Right kidney (tissue), 9 donors: ENCODE data around the gene BIRC5.
A peak's percentile ranks its signal among the peaks of the same experiment; 100 is the strongest.
"Not testable (repeated sequence)": the region's sequence is repeated elsewhere in the genome, so short reads cannot be mapped to it uniquely, and the experiment has no call there.

ENCODE experiments used
- DNase-seq: peaks from one replicate; pipeline ENCODE4 v3.0.0-alpha.2; 2016
- long read RNA-seq, 8 donors: transcript quantifications; one replicate each; lab custom pipeline, GENCODE V29; 2026

The BIRC5 gene
- long read RNA-seq, donor 1, transcript BIRC5-202 (4 exons, 2,630 nt): major isoform, 18 of 24 reads
- long read RNA-seq, donor 1, partial matches to known transcripts: 0 of 24 reads
- long read RNA-seq, donor 1, other reads (novel, unspliced or antisense): 0 of 24 reads
- long read RNA-seq, donor 2, transcript BIRC5-202 (4 exons, 2,630 nt): major isoform, 14 of 19 reads
- long read RNA-seq, donor 2, partial matches to known transcripts: 0 of 19 reads
- long read RNA-seq, donor 2, other reads (novel, unspliced or antisense): 0 of 19 reads
- long read RNA-seq, donor 3, transcript BIRC5-202 (4 exons, 2,630 nt): major isoform, 9 of 12 reads
- long read RNA-seq, donor 3, partial matches to known transcripts: 0 of 12 reads
- long read RNA-seq, donor 3, other reads (novel, unspliced or antisense): 0 of 12 reads
- long read RNA-seq, donor 4, transcript BIRC5-202 (4 exons, 2,630 nt): major isoform, 16 of 20 reads
- long read RNA-seq, donor 4, partial matches to known transcripts: 0 of 20 reads
- long read RNA-seq, donor 4, other reads (novel, unspliced or antisense): 0 of 20 reads
- long read RNA-seq, donor 5, transcript BIRC5-202 (4 exons, 2,630 nt): major isoform, 24 of 34 reads
- long read RNA-seq, donor 5, partial matches to known transcripts: 0 of 34 reads
- long read RNA-seq, donor 5, other reads (novel, unspliced or antisense): 0 of 34 reads
- long read RNA-seq, donor 6, transcript BIRC5-202 (4 exons, 2,630 nt): major isoform, 16 of 19 reads
- long read RNA-seq, donor 6, partial matches to known transcripts: 0 of 19 reads
- long read RNA-seq, donor 6, other reads (novel, unspliced or antisense): 0 of 19 reads
- long read RNA-seq, donor 7: 0 reads
- long read RNA-seq, donor 8, transcript BIRC5-202 (4 exons, 2,630 nt): major isoform, 14 of 15 reads
- long read RNA-seq, donor 8, partial matches to known transcripts: 0 of 15 reads
- long read RNA-seq, donor 8, other reads (novel, unspliced or antisense): 0 of 15 reads

- peak; percentile 81 for DNase-seq
Observed at GRCh38 chr17:78214016-78214705, at the start of gene BIRC5. BIRC5 (plus strand) TSS chr17:78214253; CDS start chr17:78214317, 64 bp downstream.

DNA sequence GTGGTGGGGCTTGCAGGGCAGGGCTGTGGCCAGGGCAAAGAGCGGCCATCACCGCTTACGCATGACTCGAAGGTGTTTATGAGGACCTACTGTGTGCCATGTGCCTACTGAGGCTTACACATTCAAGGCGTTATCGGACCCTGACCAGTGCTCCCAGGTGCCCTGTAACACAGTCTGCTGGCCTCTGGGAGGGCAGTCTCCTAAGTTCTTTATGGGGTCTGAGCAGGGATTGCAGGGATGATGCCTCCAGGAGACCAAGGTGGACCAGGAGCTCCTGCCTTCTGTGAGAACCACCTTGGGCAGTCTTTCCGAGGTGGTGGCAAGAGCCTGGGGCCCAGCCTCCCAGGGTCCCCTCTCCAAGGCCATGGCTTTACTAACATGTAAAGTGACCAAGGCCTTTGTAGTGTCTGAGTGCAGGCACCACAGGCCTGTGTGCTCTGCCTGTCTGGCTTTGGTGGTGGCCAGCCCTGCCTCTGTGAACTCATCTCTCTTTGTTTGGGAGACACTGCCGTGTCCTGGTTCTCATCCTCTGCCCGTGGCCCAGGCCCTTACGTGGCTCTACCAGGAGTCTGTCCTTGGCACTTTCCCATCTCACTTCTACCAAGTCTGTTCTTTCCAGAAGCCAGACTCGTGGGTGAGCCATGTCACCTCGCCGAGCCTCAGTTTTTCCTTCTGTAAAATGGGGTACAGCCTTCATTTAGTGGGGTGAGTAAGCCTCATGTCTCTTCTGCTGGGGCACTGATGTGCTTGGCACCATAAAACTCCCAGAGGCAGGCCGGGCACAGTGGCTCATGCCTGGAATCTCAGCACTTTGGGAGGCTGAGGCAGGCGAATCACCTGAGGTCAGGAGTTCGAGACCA lies 49.1 kb upstream of the BIRC5 start:
- DNase-seq: no peak

DNA sequence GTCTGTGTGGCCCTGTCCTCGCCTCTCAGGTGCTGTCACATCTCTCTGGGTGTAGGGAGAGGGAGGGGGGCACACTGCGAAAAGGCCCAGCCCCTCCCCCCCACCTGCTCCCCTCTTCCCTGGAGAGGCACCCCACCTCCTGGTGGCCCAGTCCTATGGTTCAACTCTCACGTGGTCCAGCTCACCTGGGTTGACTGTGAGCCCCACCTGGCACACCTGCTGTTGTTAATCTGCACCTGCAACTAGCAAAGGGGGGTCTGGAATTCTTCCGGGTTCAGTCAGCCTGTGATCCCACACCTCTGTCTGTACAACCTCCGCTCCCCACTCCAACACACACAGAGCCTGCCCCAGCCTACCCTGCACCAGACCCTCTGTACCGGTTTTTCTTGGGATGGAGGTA lies 47.6 kb upstream of the BIRC5 start:
- no peak for DNase-seq

GRCh38 chr17:78168242-78168902 lies 45.7 kb upstream of the BIRC5 start, which contains the start of gene SYNGR2:
SYNGR2 (plus strand) TSS chr17:78168581; CDS start chr17:78168617, 36 bp downstream.
- peak; percentile 86 for DNase-seq

- DNase-seq: peak; percentile 56
Observed at GRCh38 chr17:78168903-78169793, 44.9 kb upstream of the BIRC5 start.

DNA sequence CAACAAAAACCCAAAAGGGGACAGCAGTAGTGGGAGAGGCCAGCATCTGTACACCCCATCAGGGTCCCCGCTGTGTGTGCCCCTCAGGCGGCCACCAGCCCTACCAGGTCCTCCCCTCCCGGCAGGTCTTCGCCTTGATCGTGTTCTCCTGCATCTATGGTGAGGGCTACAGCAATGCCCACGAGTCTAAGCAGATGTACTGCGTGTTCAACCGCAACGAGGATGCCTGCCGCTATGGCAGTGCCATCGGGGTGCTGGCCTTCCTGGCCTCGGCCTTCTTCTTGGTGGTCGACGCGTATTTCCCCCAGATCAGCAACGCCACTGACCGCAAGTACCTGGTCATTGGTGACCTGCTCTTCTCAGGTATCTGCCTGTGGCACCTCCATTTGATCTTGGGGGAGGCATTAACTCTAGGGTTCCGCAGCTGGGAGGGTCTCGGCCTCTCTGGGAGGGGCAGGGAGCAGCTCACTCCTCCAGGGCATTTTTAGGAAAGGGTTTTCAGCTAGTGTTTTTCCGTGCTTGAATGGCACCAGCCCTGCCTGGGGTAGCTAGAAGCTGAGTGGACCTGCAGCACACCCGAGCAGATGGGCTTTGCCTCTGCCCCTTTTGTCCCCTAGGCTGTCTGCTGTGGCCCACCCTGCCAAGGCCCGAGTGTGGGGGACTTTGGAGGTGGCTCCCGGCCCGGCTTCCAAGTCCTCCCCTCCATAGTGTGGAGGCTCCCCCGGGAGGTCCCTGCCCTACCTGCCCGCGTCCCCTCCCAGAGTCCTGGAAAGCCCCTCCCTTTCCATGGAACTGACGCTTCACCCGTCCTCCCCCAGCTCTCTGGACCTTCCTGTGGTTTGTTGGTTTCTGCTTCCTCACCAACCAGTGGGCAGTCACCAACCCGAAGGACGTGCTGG lies 43.1 kb upstream of the BIRC5 start:
- no peak for DNase-seq

GRCh38 chr17:78171591-78172248 lies 42.3 kb upstream of the BIRC5 start:
- DNase-seq: not testable (repeated sequence)

GRCh38 chr17:78172249-78173051 lies 41.6 kb upstream of the BIRC5 start:
- DNase-seq: no peak

- DNase-seq: no peak
Observed at GRCh38 chr17:78173097-78173715, 40.8 kb upstream of the BIRC5 start.

- DNase-seq: no peak
Observed at GRCh38 chr17:78174346-78174869, 39.6 kb upstream of the BIRC5 start.

DNA sequence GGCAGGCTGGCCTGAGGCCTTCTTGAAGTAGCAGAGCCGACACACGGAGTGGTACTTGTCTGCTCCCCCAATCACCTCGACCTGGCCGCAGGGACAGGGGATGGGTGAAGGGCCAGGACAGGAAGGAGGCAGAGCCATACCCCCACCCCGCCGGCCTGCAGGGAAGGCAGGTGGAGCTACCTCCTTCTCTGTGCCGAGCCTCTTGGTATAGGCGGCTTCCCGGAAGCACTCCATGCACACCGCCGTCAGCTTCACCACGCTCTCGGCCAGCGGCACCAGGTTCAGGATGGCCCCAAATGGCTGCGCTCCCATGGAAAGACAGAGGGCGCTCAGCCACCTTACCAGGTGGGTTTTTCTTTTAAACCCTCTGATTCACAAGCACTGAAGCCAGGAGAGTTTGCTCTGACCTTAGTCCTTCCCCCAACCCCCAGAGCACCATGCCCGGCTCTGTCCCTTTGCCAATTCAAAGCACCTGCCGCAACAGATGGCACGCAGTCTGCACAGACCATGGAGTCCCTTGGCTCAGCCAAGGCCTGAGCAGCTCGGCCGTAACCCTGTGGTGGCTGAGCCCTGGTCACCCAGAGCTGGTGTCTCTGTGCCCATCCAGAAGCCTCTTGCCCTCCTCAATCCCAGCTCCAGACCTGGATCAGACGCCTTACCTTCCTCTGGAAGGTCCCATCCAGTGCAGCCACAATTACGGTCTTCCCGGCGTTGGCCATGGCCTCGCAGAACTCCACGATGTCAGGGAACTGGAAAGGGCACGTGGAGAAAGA lies 39.0 kb upstream of the BIRC5 start:
- DNase-seq: no peak

- no peak for DNase-seq
Observed at GRCh38 chr17:78175643-78175981, 38.4 kb upstream of the BIRC5 start.

DNA sequence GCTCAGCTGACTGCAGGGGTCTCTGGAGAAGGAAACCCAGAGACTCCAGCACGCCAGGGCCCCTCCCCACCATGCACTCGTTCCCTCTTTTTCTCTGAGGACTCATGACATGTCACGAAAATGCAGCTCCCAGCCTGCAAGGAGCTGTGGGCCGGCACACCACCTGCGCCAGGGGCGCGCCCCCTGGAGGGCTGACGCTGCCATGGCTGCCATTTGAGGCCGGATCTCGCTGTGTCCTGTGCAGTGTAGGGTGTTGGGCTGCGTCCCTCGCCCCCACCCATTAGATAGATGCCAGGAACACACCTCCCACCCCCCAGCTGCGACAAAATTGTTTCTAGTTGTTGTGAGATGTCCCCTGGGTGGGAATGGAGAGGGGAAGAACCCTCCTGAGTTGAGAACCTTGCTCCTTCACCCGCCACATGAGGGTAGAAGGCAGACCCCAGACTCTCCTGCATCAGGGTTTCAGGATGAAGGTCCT lies 37.5 kb upstream of the BIRC5 start:
- DNase-seq: no peak

DNA sequence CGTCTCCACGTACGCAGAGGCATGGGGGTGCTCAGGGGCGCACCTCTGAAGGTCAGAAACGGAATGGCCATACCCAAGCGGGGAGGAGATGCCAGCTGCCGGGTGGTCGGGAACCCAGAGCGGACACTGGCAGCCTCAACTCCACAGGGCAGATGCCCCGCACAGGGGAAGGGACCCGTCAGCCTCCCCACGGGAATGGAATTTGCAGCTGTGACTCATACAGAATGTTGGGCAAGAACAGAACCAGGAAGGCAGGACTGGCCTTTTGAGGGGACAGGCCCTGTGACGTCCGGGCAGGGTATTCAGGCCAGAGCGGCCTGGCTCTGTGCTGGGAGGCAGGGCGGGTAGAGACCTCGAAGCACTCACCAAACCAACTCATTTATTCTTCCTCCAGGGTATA lies 34.7 kb upstream of the BIRC5 start:
- no peak for DNase-seq

DNA sequence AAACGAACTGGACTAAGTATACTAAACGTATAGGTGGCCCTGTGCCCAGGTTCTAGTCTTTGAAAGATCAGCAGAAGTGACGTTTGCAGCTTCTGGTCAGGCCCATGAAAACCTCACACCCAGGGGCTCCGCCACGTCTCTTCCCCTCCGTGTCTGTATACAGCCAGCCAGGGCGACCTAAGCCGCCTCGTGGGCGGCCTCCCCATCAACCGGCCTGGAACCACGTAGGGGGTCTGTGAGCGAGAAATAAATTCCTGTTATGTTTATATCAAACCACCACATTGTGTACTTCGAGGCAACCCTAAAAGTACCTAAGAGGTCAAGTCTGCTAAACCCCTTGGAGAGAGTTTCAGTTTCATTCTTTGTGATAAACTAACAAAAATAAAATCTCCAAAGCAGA lies 34.0 kb upstream of the BIRC5 start:
- no peak for DNase-seq

DNA sequence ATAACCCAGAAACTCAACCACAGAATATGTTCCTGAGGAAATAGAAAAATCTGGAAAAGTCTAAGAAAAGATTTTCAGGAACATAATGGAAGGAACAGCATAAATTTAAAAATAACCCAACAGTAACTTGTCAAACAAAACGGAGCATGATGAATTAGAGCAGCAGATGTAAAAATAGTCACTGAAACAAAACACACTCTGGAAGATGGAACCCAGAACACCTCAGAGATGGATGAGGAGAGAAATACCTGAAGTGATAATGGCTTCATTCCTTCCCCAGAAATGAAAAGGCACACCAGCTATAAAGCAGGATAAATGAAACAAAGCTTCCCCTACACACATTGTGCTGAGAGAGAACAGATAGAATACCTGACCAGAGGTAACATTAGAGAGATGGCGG lies 33.5 kb upstream of the BIRC5 start:
- DNase-seq: no peak
